Tibial nerve (tissue), 4 donors: Measurements from ENCODE around the gene OR7G3. TPM values are rescaled to one million over a fixed set of nuclear protein-coding genes. Genes with fewer than 3 reads are reported as not detected.

Experiments
- DNase-seq, 2 donors: peaks; one replicate each; pipeline ENCODE4 v3.0.0-alpha.2; 2019; ENCODE audit warnings: low spot score in 2 of 2
- H3K27ac ChIP-seq, 4 donors: fragments of 200-600 bp; sonication (generic) in 3 of 4; one replicate each; pipeline ENCODE4 v1.5.1; 2017 to 2019; ENCODE audit warnings: mild to moderate bottlenecking in 1 of 4
- H3K27me3 ChIP-seq, 2 donors: fragments of 200-600 bp; sonication (generic) in 1 of 2; one replicate each; pipeline versions ENCODE4 v1.5.1 to v1.6.0; 2017 to 2019
- H3K36me3 ChIP-seq, 3 donors: fragments of 200-600 bp; sonication (generic); one replicate each; pipeline ENCODE4 v1.5.1; 2018 to 2019
- H3K4me1 ChIP-seq, 4 donors: fragments of 200-600 bp; sonication (generic) in 3 of 4; one replicate each; pipeline ENCODE4 v1.5.1; 2017 to 2019
- H3K4me3 ChIP-seq, 4 donors: fragments of 200-600 bp; sonication (generic) in 3 of 4; one replicate each; pipeline ENCODE4 v1.5.1; 2017 to 2019; ENCODE audit warnings: mild to moderate bottlenecking in 1 of 4, moderate library complexity in 1 of 4
- H3K9me3 ChIP-seq, 4 donors: fragments of 200-600 bp; sonication (generic) in 3 of 4; one replicate each; pipeline ENCODE4 v1.5.1; 2017 to 2019
- EP300 ChIP-seq, 2 donors: sonication (generic); formaldehyde crosslinking; IDR thresholded peaks; one replicate each; pipeline ENCODE4 v1.6.1; 2017; ENCODE audit warnings: antibody characterized with exemption in 2 of 2, mild to moderate bottlenecking in 1 of 2
- POLR2A ChIP-seq, 2 donors: fragments of 450-650 bp; IDR thresholded peaks; one replicate each; pipeline ENCODE4 v1.6.1; 2017; ENCODE audit warnings: antibody characterized with exemption in 2 of 2, mild to moderate bottlenecking in 2 of 2, moderate library complexity in 2 of 2
- WGBS, 2 donors: methylation state at CpG; one replicate each; pipeline ENCODE4 v1.1.5; 2018; 5-methylcytosine and 5-hydroxymethylcytosine counted together
- total RNA-seq, 4 donors: library from RNA; depleted of rRNA; stranded (reverse); fragments of >200 nt; gene quantifications; one replicate each; pipeline ENCODE4 v1.1.0, GENCODE V29; 2016
- TF ChIP-seq, protein P1 (sequence below), 5 experiments: fragments of 200-600 bp in 3 of 5; fragments of 450-650 bp in 2 of 5; sonication (generic) in 3 of 5; IDR thresholded peaks; one replicate each; pipeline ENCODE4 v1.5.1; 2016 to 2019; ENCODE audit warnings: antibody characterized with exemption in 5 of 5, mild to moderate bottlenecking in 3 of 5, moderate library complexity in 2 of 5

The OR7G3 gene
- total RNA-seq, 4 donors from 2014 or later: not detected

DNA sequence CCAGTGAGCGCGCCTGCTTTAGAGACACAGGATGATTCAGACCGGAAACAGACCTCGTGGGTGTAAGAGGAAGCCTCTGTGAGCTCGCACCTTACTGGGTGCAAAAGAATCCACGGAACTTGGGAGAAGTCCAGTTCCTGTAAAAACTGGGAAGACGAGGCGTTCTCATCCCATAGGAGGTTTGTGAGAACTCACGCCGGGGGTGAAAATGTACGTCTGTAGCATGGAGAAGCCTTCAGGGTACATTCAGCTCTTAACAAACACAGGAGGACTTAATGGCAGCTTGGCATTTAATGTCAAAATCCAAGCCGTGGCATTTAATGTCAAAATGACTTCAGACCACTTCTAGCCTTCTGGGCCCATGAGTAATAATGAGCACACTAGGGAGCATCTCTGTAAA lies 34.7 kb upstream of the OR7G3 start:
- H3K27me3 ChIP-seq: no peaks in the 10 kb centered on the region
- TF ChIP-seq EP300 (IDR thresholded peaks at IDR 0.05) (no peak), POLR2A (IDR thresholded peaks at IDR 0.05) (no peak)
- TF ChIP-seq, protein P1, sequence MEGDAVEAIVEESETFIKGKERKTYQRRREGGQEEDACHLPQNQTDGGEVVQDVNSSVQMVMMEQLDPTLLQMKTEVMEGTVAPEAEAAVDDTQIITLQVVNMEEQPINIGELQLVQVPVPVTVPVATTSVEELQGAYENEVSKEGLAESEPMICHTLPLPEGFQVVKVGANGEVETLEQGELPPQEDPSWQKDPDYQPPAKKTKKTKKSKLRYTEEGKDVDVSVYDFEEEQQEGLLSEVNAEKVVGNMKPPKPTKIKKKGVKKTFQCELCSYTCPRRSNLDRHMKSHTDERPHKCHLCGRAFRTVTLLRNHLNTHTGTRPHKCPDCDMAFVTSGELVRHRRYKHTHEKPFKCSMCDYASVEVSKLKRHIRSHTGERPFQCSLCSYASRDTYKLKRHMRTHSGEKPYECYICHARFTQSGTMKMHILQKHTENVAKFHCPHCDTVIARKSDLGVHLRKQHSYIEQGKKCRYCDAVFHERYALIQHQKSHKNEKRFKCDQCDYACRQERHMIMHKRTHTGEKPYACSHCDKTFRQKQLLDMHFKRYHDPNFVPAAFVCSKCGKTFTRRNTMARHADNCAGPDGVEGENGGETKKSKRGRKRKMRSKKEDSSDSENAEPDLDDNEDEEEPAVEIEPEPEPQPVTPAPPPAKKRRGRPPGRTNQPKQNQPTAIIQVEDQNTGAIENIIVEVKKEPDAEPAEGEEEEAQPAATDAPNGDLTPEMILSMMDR (IDR thresholded peaks at IDR 0.05): no peak
- no peak for DNase-seq
- H3K36me3 ChIP-seq: peaks cover 28 to 100% (median 59%) of the 10 kb centered on the region in 3 donors
- 96 to 97% methylated on average over 12 of the region's 12 CpGs for WGBS, 2 donors
- H3K4me1 ChIP-seq: no peaks in the 10 kb centered on the region
- no peak overlapping the region for H3K27ac ChIP-seq
- H3K9me3 ChIP-seq: peaks cover 0 to 84% (median 24%) of the 10 kb centered on the region in 4 donors
- H3K4me3 ChIP-seq: no peak overlapping the region

DNA sequence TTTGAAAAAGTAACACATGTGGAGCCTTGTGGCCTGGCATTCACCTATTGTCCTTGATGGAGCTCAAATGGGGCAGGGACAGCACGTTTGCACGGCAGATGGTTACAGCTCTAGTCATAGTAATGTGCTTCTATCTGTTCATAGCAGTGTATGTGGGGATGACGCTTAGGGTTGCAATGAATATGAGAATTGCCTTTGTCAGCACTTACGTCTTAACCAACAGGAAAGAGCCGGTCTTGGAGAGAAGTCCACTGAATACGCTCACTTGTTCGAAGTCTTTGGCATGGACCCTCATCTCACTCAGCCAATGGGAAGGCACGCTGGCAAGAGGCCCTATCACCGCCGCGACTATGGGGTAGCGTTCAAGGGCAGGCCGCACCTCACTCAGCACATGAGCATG lies 33.1 kb upstream of the OR7G3 start:
- 96 to 98% methylated on average over 13 of the region's 13 CpGs for WGBS, 2 donors
- Histone ChIP-seq H3K36me3 (peaks cover 28 to 100% (median 64%) of the 10 kb centered on the region in 3 donors), H3K4me3 (no peak overlapping the region), H3K27ac (no peak overlapping the region), H3K27me3 (no peaks in the 10 kb centered on the region), H3K4me1 (no peaks in the 10 kb centered on the region), H3K9me3 (peaks cover 0 to 88% (median 28%) of the 10 kb centered on the region in 4 donors)
- DNase-seq: no peak
- TF ChIP-seq, protein P1 (IDR thresholded peaks at IDR 0.05): no peak
- TF ChIP-seq POLR2A (IDR thresholded peaks at IDR 0.05): no peak
- no peak for TF ChIP-seq EP300 (IDR thresholded peaks at IDR 0.05)

DNA sequence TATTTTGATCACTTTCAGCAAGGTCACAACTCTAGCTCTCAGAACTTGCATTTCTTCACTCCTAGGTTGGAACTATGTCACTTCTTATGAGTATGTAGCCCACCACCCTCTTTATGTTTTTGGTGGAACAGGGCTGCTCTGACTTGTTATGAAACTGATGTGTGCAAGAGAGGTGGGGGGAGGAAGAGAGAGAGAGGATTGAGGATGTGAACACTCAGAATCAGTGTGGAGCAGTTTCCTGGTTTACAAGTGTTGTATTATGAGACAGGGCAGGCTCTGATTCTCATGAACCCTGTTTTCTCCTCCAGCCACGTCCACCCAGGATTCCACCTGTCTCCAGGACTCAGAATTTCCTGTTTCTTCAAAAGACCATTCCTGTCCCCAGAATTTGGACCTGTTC lies 29.6 kb upstream of the OR7G3 start:
- Histone ChIP-seq H3K27ac (no peak overlapping the region), H3K9me3 (peaks cover 0 to 92% (median 33%) of the 10 kb centered on the region in 4 donors), H3K4me1 (no peaks in the 10 kb centered on the region), H3K36me3 (peaks cover 19 to 99% (median 47%) of the 10 kb centered on the region in 3 donors), H3K27me3 (no peaks in the 10 kb centered on the region), H3K4me3 (no peak overlapping the region)
- no peak for TF ChIP-seq POLR2A (IDR thresholded peaks at IDR 0.05)
- TF ChIP-seq, protein P1 (IDR thresholded peaks at IDR 0.05): no peak
- TF ChIP-seq EP300 (IDR thresholded peaks at IDR 0.05): no peak
- DNase-seq: no peak
- 86 to 100% methylated on average over 1 of the region's 1 CpG for WGBS, 2 donors

DNA sequence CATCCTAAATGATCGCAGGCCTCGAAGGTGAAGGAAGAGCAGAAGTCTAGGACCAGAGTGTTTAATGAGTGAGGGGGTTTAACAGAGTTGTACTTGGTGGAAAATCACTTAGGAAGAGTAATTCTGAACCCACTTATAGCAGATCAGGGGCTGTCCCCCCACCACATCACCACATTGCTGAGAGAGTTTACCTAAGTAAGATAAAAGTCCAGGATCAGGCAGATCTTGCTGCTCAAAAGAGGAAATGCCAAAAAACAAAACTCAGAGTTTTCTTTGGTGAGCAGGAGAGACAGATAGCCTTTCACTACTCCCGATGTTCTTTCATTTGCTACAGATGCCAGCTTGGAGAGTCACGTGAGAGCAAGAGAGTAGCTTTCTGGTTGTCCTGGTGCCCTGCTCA lies 28.8 kb upstream of the OR7G3 start:
- no peak for DNase-seq
- Histone ChIP-seq H3K27me3 (no peaks in the 10 kb centered on the region), H3K36me3 (peaks cover 17 to 99% (median 40%) of the 10 kb centered on the region in 3 donors), H3K4me1 (peaks cover 0 to 3% (median 0%) of the 10 kb centered on the region in 4 donors), H3K27ac (no peak overlapping the region), H3K9me3 (peaks cover 0 to 92% (median 32%) of the 10 kb centered on the region in 4 donors), H3K4me3 (no peak overlapping the region)
- WGBS, 2 donors: 96 to 100% methylated on average over 4 of the region's 4 CpGs
- no peak for TF ChIP-seq EP300 (IDR thresholded peaks at IDR 0.05)
- no peak for TF ChIP-seq POLR2A (IDR thresholded peaks at IDR 0.05)
- TF ChIP-seq, protein P1 (IDR thresholded peaks at IDR 0.05): no peak

DNA sequence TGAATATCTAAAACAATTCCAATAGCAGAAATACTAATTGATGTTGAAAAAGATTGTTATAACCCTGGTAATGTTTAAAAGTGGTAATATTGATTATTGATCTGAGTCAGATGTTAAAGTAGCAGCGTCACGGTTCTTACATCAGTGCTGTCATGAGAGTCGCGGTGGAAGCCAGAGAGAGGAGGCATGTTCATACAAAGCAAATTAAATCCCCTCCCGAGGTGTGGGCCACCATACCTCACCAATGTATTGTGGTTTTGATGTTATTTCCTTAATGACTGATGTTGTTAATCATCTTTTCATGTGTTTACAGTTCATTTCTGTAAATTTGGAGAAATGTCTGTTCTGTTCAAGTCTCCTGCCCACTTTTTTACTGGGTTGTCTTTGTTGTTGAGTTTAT lies 24.6 kb upstream of the OR7G3 start:
- DNase-seq: no peak
- Histone ChIP-seq H3K4me3 (no peak overlapping the region), H3K4me1 (peaks cover 0 to 6% (median 0%) of the 10 kb centered on the region in 4 donors), H3K27me3 (no peaks in the 10 kb centered on the region), H3K9me3 (peaks cover 0 to 71% (median 22%) of the 10 kb centered on the region in 4 donors), H3K27ac (no peak overlapping the region), H3K36me3 (peaks cover 0 to 94% (median 5%) of the 10 kb centered on the region in 3 donors)
- TF ChIP-seq, protein P1 (IDR thresholded peaks at IDR 0.05): no peak
- TF ChIP-seq EP300 (IDR thresholded peaks at IDR 0.05) (no peak), POLR2A (IDR thresholded peaks at IDR 0.05) (no peak)
- WGBS, 2 donors: 91 to 94% methylated on average over 5 of the region's 5 CpGs
